ENCODE data around the gene PFKFB4.

The PFKFB4 gene

DNA sequence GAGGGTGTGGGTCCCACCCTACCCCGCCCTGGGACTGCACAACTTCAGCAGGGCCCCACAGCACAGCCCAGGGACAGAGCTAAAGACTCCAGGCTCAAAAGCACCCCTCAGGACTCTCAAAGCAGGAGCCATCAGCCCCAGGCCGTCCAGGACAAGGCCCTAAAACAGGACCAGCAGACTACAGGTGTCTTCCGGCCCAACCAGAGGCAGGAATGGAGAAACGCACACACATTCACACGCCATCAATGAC is 84.0 kb downstream of the PFKFB4 start:
- Histone ChIP-seq H3K79me2 (ENCODE audit: control insufficient read depth, insufficient read depth, low read length, poor library complexity) (peaks cover 4% of the 10 kb centered on the region), H2AFZ (ENCODE audit: insufficient read depth, low read length, poor library complexity) (peak overlapping the region; percentile 38), H2AK5ac (ENCODE audit: low read length) (peak overlapping the region; percentile 28), H4K8ac (ENCODE audit: low read depth, low read length) (peak overlapping the region; percentile 88), H3K18ac (ENCODE audit: low read length) (peak overlapping the region; percentile 91), H3K27ac (ENCODE audit: low read depth, low read length) (peak overlapping the region; percentile 67), H4K12ac (ENCODE audit: low read depth, low read length) (peak overlapping the region; percentile 68), H3K36me3 (ENCODE audit: control insufficient read depth in 1 of 2, insufficient read depth in 2 of 2, low read length in 2 of 2) (peaks cover 29 to 33% of the 10 kb centered on the region in 2 experiments), H3K4me2 (ENCODE audit: low read length) (peak overlapping the region; percentile 85), H3K9ac (ENCODE audit: low read length) (peak overlapping the region; percentile 14), H3K4ac (ENCODE audit: low read depth, low read length) (peak overlapping the region; percentile 66), H2BK12ac (ENCODE audit: low read length) (peak overlapping the region; percentile 39), H4K91ac (ENCODE audit: low read depth, low read length) (peak overlapping the region; percentile 87), H3K14ac (ENCODE audit: low read length) (peak overlapping the region; percentile 54), H3K79me1 (ENCODE audit: low read length) (peaks cover 12% of the 10 kb centered on the region), H3K27me3 (ENCODE audit: insufficient read depth, low read length) (no peaks in the 10 kb centered on the region), H3K23ac (ENCODE audit: low read length) (no peak overlapping the region), H3K4me1 (ENCODE audit: control insufficient read depth in 1 of 2, insufficient read depth in 2 of 2, low read length in 2 of 2) (peaks cover 9 to 17% of the 10 kb centered on the region in 2 experiments), H3K9me3 (ENCODE audit: insufficient read depth, low read depth, low read length) (no peaks in the 10 kb centered on the region), H3K4me3 (ENCODE audit: low read depth, low read length) (peak overlapping the region; percentile 75), H2BK5ac (ENCODE audit: low read depth, low read length, poor library complexity) (peak overlapping the region; percentile 34), H2BK120ac (ENCODE audit: insufficient read depth, low read length, poor library complexity) (peak overlapping the region; percentile 62)
- WGBS (ENCODE audit: extremely low coverage, insufficient coverage, insufficient read length), result no CpG with 5 or more reads among the region's 5 CpGs
- peak in 1 of 2 donors; percentile 73 for DNase-seq

DNA sequence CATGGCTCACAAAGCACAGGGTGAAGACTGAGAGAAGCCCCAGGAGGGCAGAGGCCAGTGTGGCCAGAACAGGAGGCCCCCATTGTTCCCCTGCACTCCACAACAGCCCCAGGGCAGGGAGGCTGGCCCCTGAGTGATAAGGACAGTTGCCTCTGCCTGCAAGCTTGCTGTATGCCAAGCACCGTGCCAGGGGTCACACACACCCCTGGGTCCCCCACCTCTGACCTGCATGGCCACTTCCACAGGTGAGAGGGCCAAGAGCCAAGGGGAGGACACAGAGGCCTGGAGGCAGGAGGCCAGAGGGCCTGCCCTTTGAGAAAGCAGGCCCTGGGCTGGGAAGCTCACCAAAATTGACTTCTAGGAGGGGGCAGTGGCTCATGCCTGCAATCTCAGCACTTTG is 86.3 kb downstream of the PFKFB4 start:
- H3K9ac ChIP-seq (ENCODE audit: low read length), result no peak overlapping the region
- H3K79me2 ChIP-seq (ENCODE audit: control insufficient read depth, insufficient read depth, low read length, poor library complexity), result peaks cover 10% of the 10 kb centered on the region
- WGBS (ENCODE audit: extremely low coverage, insufficient coverage, insufficient read length), result no CpG with 5 or more reads among the region's 1 CpG
- H2BK12ac ChIP-seq (ENCODE audit: low read length), result no peak overlapping the region
- H3K27me3 ChIP-seq (ENCODE audit: insufficient read depth, low read length), result no peaks in the 10 kb centered on the region
- peaks cover 33 to 35% of the 10 kb centered on the region in 2 experiments for H3K36me3 ChIP-seq (ENCODE audit: control insufficient read depth in 1 of 2, insufficient read depth in 2 of 2, low read length in 2 of 2)
- H3K4me2 ChIP-seq (ENCODE audit: low read length), result no peak overlapping the region
- H3K79me1 ChIP-seq (ENCODE audit: low read length), result peaks cover 21% of the 10 kb centered on the region
- H2BK120ac ChIP-seq (ENCODE audit: insufficient read depth, low read length, poor library complexity), result no peak overlapping the region
- peaks cover 15 to 24% of the 10 kb centered on the region in 2 experiments for H3K4me1 ChIP-seq (ENCODE audit: control insufficient read depth in 1 of 2, insufficient read depth in 2 of 2, low read length in 2 of 2)
- H4K91ac ChIP-seq (ENCODE audit: low read depth, low read length), result no peak overlapping the region
- no peak overlapping the region for H3K4me3 ChIP-seq (ENCODE audit: low read depth, low read length)
- peak overlapping the region; percentile 13 for H3K18ac ChIP-seq (ENCODE audit: low read length)
- no peak overlapping the region for H3K23ac ChIP-seq (ENCODE audit: low read length)
- no peak overlapping the region for H2BK5ac ChIP-seq (ENCODE audit: low read depth, low read length, poor library complexity)
- H4K12ac ChIP-seq (ENCODE audit: low read depth, low read length), result no peak overlapping the region
- H2AK5ac ChIP-seq (ENCODE audit: low read length), result no peak overlapping the region
- no peaks in the 10 kb centered on the region for H3K9me3 ChIP-seq (ENCODE audit: insufficient read depth, low read depth, low read length)
- H4K8ac ChIP-seq (ENCODE audit: low read depth, low read length), result no peak overlapping the region
- H3K14ac ChIP-seq (ENCODE audit: low read length), result no peak overlapping the region
- no peak overlapping the region for H2AFZ ChIP-seq (ENCODE audit: insufficient read depth, low read length, poor library complexity)
- peak overlapping the region; percentile 9 for H3K27ac ChIP-seq (ENCODE audit: low read depth, low read length)
- H3K4ac ChIP-seq (ENCODE audit: low read depth, low read length), result peak overlapping the region; percentile 12
- no peak for DNase-seq

DNA sequence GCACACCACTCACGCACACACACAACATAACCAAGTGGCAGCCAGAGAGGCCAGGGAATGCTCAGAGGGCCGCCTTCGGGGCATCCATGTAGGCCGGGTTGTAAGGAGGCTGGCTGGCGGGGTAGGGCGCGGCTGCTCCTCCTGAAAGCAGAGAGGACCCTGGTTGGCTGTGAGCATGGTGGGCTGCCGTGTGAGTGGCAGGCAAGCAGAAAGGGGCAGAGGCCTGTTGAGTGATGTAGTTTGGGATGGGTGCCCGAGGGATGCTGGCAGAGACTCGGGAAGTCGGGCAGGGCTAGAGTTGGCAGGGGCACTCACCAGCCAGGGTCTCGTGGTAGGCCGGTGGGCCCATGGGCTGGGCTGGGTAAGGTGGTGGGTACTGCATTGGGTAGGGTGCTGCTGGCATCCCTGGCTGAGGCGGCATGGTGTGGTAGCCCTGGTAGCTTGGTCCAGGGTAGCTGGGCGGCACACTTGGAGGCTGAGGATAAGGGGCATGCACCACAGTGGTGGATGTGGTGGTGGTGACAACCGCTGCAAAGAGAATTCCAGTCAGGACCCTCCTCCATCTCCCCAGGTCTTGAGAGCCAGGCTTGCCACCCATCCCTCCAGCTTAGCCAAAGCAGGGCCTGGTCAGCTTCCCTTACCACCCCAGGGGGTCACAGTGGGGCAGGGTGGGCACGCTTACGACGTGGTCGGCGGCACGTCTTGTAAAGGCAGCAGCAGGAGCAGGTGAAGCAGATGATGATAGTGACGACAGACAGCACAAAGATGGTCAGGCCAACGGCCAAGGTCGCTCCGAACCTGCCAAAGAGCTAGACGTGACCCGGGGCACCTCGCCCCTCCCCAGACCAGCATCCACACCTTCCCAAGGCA is 87.3 kb downstream of the PFKFB4 start:
- Histone ChIP-seq H2AK5ac (ENCODE audit: low read length) (no peak overlapping the region), H3K18ac (ENCODE audit: low read length) (peak overlapping the region; percentile 10), H3K4me1 (ENCODE audit: control insufficient read depth in 1 of 2, insufficient read depth in 2 of 2, low read length in 2 of 2) (peaks cover 12 to 21% of the 10 kb centered on the region in 2 experiments), H3K79me1 (ENCODE audit: low read length) (peaks cover 21% of the 10 kb centered on the region), H3K27ac (ENCODE audit: low read depth, low read length) (no peak overlapping the region), H2BK120ac (ENCODE audit: insufficient read depth, low read length, poor library complexity) (no peak overlapping the region), H3K27me3 (ENCODE audit: insufficient read depth, low read length) (no peaks in the 10 kb centered on the region), H4K8ac (ENCODE audit: low read depth, low read length) (no peak overlapping the region), H3K4me3 (ENCODE audit: low read depth, low read length) (no peak overlapping the region), H3K9ac (ENCODE audit: low read length) (no peak overlapping the region), H2BK5ac (ENCODE audit: low read depth, low read length, poor library complexity) (no peak overlapping the region), H2AFZ (ENCODE audit: insufficient read depth, low read length, poor library complexity) (no peak overlapping the region), H3K14ac (ENCODE audit: low read length) (no peak overlapping the region), H3K4ac (ENCODE audit: low read depth, low read length) (no peak overlapping the region), H3K79me2 (ENCODE audit: control insufficient read depth, insufficient read depth, low read length, poor library complexity) (peaks cover 10% of the 10 kb centered on the region), H3K23ac (ENCODE audit: low read length) (no peak overlapping the region), H2BK12ac (ENCODE audit: low read length) (no peak overlapping the region), H4K12ac (ENCODE audit: low read depth, low read length) (no peak overlapping the region), H3K4me2 (ENCODE audit: low read length) (no peak overlapping the region), H4K91ac (ENCODE audit: low read depth, low read length) (no peak overlapping the region), H3K9me3 (ENCODE audit: insufficient read depth, low read depth, low read length) (no peaks in the 10 kb centered on the region), H3K36me3 (ENCODE audit: control insufficient read depth in 1 of 2, insufficient read depth in 2 of 2, low read length in 2 of 2) (peaks cover 37 to 41% of the 10 kb centered on the region in 2 experiments)
- WGBS (ENCODE audit: extremely low coverage, insufficient coverage, insufficient read length), result no CpG with 5 or more reads among the region's 29 CpGs
- no peak for DNase-seq

- Histone ChIP-seq H2AK5ac (ENCODE audit: low read length) (no peak overlapping the region), H2BK5ac (ENCODE audit: low read depth, low read length, poor library complexity) (no peak overlapping the region), H4K91ac (ENCODE audit: low read depth, low read length) (no peak overlapping the region), H2BK120ac (ENCODE audit: insufficient read depth, low read length, poor library complexity) (no peak overlapping the region), H3K23ac (ENCODE audit: low read length) (no peak overlapping the region), H2BK12ac (ENCODE audit: low read length) (no peak overlapping the region), H3K9me3 (ENCODE audit: insufficient read depth, low read depth, low read length) (no peaks in the 10 kb centered on the region), H3K9ac (ENCODE audit: low read length) (no peak overlapping the region), H3K18ac (ENCODE audit: low read length) (no peak overlapping the region), H4K12ac (ENCODE audit: low read depth, low read length) (no peak overlapping the region), H3K4ac (ENCODE audit: low read depth, low read length) (no peak overlapping the region), H3K79me2 (ENCODE audit: control insufficient read depth, insufficient read depth, low read length, poor library complexity) (peaks cover 10% of the 10 kb centered on the region), H3K27ac (ENCODE audit: low read depth, low read length) (no peak overlapping the region), H3K36me3 (ENCODE audit: control insufficient read depth in 1 of 2, insufficient read depth in 2 of 2, low read length in 2 of 2) (peaks cover 37 to 45% of the 10 kb centered on the region in 2 experiments), H4K8ac (ENCODE audit: low read depth, low read length) (no peak overlapping the region), H3K4me3 (ENCODE audit: low read depth, low read length) (no peak overlapping the region), H3K14ac (ENCODE audit: low read length) (no peak overlapping the region), H3K27me3 (ENCODE audit: insufficient read depth, low read length) (no peaks in the 10 kb centered on the region), H3K79me1 (ENCODE audit: low read length) (peaks cover 18% of the 10 kb centered on the region), H3K4me1 (ENCODE audit: control insufficient read depth in 1 of 2, insufficient read depth in 2 of 2, low read length in 2 of 2) (peaks cover 12 to 17% of the 10 kb centered on the region in 2 experiments), H3K4me2 (ENCODE audit: low read length) (no peak overlapping the region), H2AFZ (ENCODE audit: insufficient read depth, low read length, poor library complexity) (no peak overlapping the region)
- DNase-seq, result no peak
- WGBS (ENCODE audit: extremely low coverage, insufficient coverage, insufficient read length), result no CpG with 5 or more reads among the region's 8 CpGs
These were observed 88.3 kb downstream of the PFKFB4 start for GRCh38 chr3:48468329-48468731.

Measured in trophoblast cell (in vitro differentiated cells and primary cell).